ENCODE data around the gene GBF1. TPM values are rescaled to one million over a fixed set of nuclear protein-coding genes. Genes with fewer than 3 reads are reported as not detected.

GBF1 gene
- total RNA-seq, 4 donors from 2014 or later = 32.0 to 54.7 (median 39.4) TPM

DNA sequence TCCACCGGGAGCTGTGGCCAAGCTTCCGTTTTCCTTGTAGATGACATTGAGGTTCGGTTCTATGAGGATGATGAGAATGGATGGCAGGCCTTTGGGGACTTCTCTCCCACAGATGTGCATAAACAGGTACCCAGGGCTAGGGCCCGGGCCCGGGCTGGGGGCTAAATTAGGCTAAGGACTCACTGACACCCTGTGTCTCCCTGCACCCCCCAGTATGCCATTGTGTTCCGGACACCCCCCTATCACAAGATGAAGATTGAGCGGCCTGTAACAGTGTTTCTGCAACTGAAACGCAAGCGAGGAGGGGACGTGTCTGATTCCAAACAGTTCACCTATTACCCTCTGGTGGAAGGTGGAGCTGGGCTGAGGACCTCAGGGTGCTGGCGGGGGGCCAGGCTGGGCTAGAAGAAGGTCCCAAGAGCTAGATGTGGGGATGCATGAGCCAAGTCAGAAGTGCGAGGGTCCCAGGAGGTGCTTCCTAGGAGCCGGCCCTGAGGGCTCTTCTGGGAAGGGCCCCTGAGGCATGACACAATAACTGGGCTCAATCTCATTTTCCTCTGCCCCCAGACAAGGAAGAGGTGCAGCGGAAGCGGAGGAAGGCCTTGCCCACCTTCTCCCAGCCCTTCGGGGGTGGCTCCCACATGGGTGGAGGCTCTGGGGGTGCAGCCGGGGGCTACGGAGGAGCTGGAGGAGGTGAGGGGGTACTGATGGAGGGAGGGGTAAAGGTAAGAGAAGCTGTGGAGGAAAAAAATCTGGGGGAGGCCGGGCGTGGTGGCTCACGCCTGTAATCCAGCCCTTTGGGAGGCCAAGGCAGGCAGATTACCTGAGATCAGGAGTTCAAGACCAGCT is 153.1 kb downstream of the GBF1 start:
- no peak for ATAC-seq
- WGBS, 2 donors (ENCODE audit: low coverage in 1 of 2) = 68 to 100% methylated on average over 1 to 5 of the region's 21 CpGs
- Histone ChIP-seq H3K27me3 (no peaks in the 10 kb centered on the region), H3K4me1 (peaks cover 0 to 86% (median 28%) of the 10 kb centered on the region in 3 donors), H3K9me3 (no peaks in the 10 kb centered on the region), H3K27ac (peak overlapping the region in 3 of 4 donors; percentile 95 to 98 (median 96)), H3K36me3 (peaks cover 0 to 56% of the 10 kb centered on the region in 2 donors), H3K4me3 (peak overlapping the region in 1 of 2 donors; percentile 68)
- TF ChIP-seq POLR2A (IDR thresholded peaks at IDR 0.05) (no peak), EP300 (IDR thresholded peaks at IDR 0.05) (no peak), POLR2AphosphoS5 (IDR thresholded peaks at IDR 0.05) (no peak)
- TF ChIP-seq, protein P1, sequence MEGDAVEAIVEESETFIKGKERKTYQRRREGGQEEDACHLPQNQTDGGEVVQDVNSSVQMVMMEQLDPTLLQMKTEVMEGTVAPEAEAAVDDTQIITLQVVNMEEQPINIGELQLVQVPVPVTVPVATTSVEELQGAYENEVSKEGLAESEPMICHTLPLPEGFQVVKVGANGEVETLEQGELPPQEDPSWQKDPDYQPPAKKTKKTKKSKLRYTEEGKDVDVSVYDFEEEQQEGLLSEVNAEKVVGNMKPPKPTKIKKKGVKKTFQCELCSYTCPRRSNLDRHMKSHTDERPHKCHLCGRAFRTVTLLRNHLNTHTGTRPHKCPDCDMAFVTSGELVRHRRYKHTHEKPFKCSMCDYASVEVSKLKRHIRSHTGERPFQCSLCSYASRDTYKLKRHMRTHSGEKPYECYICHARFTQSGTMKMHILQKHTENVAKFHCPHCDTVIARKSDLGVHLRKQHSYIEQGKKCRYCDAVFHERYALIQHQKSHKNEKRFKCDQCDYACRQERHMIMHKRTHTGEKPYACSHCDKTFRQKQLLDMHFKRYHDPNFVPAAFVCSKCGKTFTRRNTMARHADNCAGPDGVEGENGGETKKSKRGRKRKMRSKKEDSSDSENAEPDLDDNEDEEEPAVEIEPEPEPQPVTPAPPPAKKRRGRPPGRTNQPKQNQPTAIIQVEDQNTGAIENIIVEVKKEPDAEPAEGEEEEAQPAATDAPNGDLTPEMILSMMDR (IDR thresholded peaks at IDR 0.05) = no peak

DNA sequence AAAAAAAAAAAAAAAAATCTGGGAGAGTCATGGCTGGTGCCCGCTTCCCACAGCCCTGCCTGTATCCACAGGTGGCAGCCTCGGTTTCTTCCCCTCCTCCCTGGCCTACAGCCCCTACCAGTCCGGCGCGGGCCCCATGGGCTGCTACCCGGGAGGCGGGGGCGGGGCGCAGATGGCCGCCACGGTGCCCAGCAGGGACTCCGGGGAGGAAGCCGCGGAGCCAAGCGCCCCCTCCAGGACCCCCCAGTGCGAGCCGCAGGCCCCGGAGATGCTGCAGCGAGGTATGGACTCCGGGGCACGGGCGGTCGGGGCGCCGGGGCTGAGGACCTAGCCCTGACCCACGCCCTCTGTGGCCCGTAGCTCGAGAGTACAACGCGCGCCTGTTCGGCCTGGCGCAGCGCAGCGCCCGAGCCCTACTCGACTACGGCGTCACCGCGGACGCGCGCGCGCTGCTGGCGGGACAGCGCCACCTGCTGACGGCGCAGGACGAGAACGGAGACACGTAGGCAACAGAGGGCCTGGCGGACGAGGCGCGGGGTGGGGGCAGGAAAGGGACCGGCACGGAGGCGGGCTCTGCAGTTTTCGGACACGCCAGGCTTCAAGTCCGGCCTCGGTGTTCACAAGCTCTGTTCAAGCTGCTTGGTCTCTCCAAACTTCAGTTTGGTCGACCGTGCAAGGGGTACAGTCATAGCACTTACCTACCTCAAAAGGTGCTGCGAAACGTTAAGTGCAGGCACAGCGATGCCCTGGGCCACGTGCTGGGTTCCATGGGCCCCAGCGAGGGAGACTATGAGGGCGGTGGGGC is 154.1 kb downstream of the GBF1 start:
- Histone ChIP-seq H3K9me3 (no peaks in the 10 kb centered on the region), H3K4me1 (peaks cover 0 to 85% (median 25%) of the 10 kb centered on the region in 3 donors), H3K4me3 (peak overlapping the region; percentile 46 to 68), H3K27ac (peak overlapping the region; percentile 66 to 98 (median 96)), H3K36me3 (peaks cover 0 to 59% of the 10 kb centered on the region in 2 donors), H3K27me3 (no peaks in the 10 kb centered on the region)
- 0% methylated on average over 10 to 16 of the region's 72 CpGs for WGBS, 2 donors (ENCODE audit: low coverage in 1 of 2)
- peak; percentile 80 for ATAC-seq
- TF ChIP-seq, protein P1 (IDR thresholded peaks at IDR 0.05) = peak in 3 of 4 experiments; percentile 96 to 98 (median 96)
- peak; percentile 83 for TF ChIP-seq POLR2AphosphoS5 (IDR thresholded peaks at IDR 0.05)
- TF ChIP-seq POLR2A (IDR thresholded peaks at IDR 0.05) = peak; percentile 44 to 53
- no peak for TF ChIP-seq EP300 (IDR thresholded peaks at IDR 0.05)

GRCh38 chr10:102400076-102400475 is 154.7 kb downstream of the GBF1 start:
- Histone ChIP-seq H3K4me1 (peaks cover 0 to 85% (median 25%) of the 10 kb centered on the region in 3 donors), H3K9me3 (no peaks in the 10 kb centered on the region), H3K27me3 (no peaks in the 10 kb centered on the region), H3K36me3 (peaks cover 0 to 59% of the 10 kb centered on the region in 2 donors), H3K4me3 (no peak overlapping the region), H3K27ac (peak overlapping the region in 3 of 4 donors; percentile 95 to 98 (median 96))
- no CpG with 5 or more reads among the region's 17 CpGs for WGBS, 2 donors (ENCODE audit: low coverage in 1 of 2)
- ATAC-seq = no peak
- TF ChIP-seq POLR2A (IDR thresholded peaks at IDR 0.05) (no peak), EP300 (IDR thresholded peaks at IDR 0.05) (no peak), POLR2AphosphoS5 (IDR thresholded peaks at IDR 0.05) (no peak)
- TF ChIP-seq, protein P1 (IDR thresholded peaks at IDR 0.05) = no peak

DNA sequence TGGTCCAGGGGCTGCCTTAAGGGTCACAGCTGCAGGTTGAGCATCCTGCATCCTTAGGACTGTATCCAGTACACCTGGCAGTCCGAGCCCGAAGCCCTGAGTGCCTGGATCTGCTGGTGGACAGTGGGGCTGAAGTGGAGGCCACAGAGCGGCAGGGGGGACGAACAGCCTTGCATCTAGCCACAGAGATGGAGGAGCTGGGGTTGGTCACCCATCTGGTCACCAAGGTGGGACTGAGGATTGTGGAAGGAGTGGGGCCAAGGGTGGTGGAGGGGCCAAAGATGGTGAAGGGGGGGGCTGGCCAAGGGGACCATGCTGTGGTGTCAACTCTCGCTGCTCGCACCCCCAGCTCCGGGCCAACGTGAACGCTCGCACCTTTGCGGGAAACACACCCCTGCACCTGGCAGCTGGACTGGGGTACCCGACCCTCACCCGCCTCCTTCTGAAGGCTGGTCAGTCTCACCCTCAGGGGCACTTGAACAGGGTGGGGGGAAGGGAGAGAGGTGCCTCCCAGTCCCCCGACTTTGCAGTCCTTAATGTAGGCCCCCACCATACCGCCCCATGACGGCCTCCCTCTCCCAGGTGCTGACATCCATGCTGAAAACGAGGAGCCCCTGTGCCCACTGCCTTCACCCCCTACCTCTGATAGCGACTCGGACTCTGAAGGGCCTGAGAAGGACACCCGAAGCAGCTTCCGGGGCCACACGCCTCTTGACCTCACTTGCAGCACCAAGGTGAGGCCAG is 155.4 kb downstream of the GBF1 start:
- Histone ChIP-seq H3K9me3 (no peaks in the 10 kb centered on the region), H3K36me3 (peaks cover 0 to 59% of the 10 kb centered on the region in 2 donors), H3K4me1 (peaks cover 0 to 88% (median 25%) of the 10 kb centered on the region in 3 donors), H3K27ac (peak overlapping the region in 3 of 4 donors; percentile 95 to 98 (median 96)), H3K27me3 (no peaks in the 10 kb centered on the region), H3K4me3 (no peak overlapping the region)
- TF ChIP-seq POLR2AphosphoS5 (IDR thresholded peaks at IDR 0.05) (no peak), EP300 (IDR thresholded peaks at IDR 0.05) (no peak), POLR2A (IDR thresholded peaks at IDR 0.05) (no peak)
- TF ChIP-seq, protein P1 (IDR thresholded peaks at IDR 0.05) = no peak
- WGBS, 2 donors (ENCODE audit: low coverage in 1 of 2) = 36 to 72% methylated on average over 3 to 6 of the region's 22 CpGs
- ATAC-seq = no peak

Measured in gastroesophageal sphincter (tissue), 4 donors.